H9 (cell line): ENCODE data around the gene GATA6. TPM values are rescaled to one million over a fixed set of nuclear protein-coding genes. Genes with fewer than 3 reads are reported as not detected.

Experiments
- DNase-seq: peaks from one replicate; pipeline ENCODE4 v3.0.0-alpha.2; 2017
- H2AFZ ChIP-seq: one replicate; pipeline ENCODE4 v1.6.1; 2013; ENCODE audit warnings: mild to moderate bottlenecking, low read length, control low read depth, moderate library complexity
- H2AK5ac ChIP-seq: 2 replicates; pipeline ENCODE4 v1.6.1; 2013; ENCODE audit warnings: low read length, control low read depth, mixed read lengths; ENCODE audit not compliant: insufficient read length
- H2BK120ac ChIP-seq: one replicate; pipeline ENCODE4 v1.6.1; 2013; ENCODE audit warnings: low read depth, mild to moderate bottlenecking, low read length, control low read depth, inconsistent platforms; ENCODE audit not compliant: poor library complexity, severe bottlenecking
- H2BK12ac ChIP-seq: 2 replicates; pipeline ENCODE4 v1.6.1; 2013; ENCODE audit warnings: low read length, control low read depth, mixed read lengths, low read depth; ENCODE audit not compliant: insufficient read length
- H2BK15ac ChIP-seq: 2 replicates; pipeline ENCODE4 v1.6.1; 2013; ENCODE audit warnings: low read depth, low read length, control low read depth
- H2BK20ac ChIP-seq: one replicate; pipeline ENCODE4 v1.6.1; 2013; ENCODE audit warnings: low read depth, mild to moderate bottlenecking, low read length, control low read depth, inconsistent platforms; ENCODE audit not compliant: poor library complexity, severe bottlenecking
- H2BK5ac ChIP-seq: 2 replicates; pipeline ENCODE4 v1.6.1; 2013; ENCODE audit warnings: low read length, control low read depth, mixed read lengths; ENCODE audit not compliant: insufficient read length
- H3K14ac ChIP-seq: 2 replicates; pipeline ENCODE4 v1.6.1; 2013; ENCODE audit warnings: low read length, control low read depth; ENCODE audit not compliant: insufficient read depth
- H3K18ac ChIP-seq: 2 replicates; pipeline ENCODE4 v1.6.1; 2013; ENCODE audit warnings: low read depth, mild to moderate bottlenecking, mixed read lengths, low read length, control low read depth; ENCODE audit not compliant: insufficient read length
- H3K23ac ChIP-seq: 2 replicates; pipeline ENCODE4 v1.6.1; 2013; ENCODE audit warnings: low read length, control low read depth, mixed read lengths, low read depth; ENCODE audit not compliant: insufficient read length
- H3K23me2 ChIP-seq: 2 replicates; pipeline ENCODE4 v1.6.1; 2013; ENCODE audit warnings: low read depth, mild to moderate bottlenecking, mixed read lengths, low read length, control low read depth; ENCODE audit not compliant: insufficient read length, poor library complexity, severe bottlenecking
- H3K27ac ChIP-seq: 2 replicates; pipeline ENCODE4 v1.5.1; 2013; ENCODE audit warnings: low read length, control low read depth, mixed read lengths, low read depth; ENCODE audit not compliant: insufficient read length
- H3K27me3 ChIP-seq: 2 replicates; pipeline ENCODE4 v1.6.1; 2013; ENCODE audit warnings: low read length, control low read depth, inconsistent platforms; ENCODE audit not compliant: insufficient read depth
- H3K4ac ChIP-seq: 2 replicates; pipeline ENCODE4 v1.6.1; 2013; ENCODE audit warnings: low read depth, mild to moderate bottlenecking, control low read depth, inconsistent platforms, low read length, moderate library complexity
- H3K4me1 ChIP-seq: 2 replicates; pipeline ENCODE4 v1.6.1; 2013; ENCODE audit warnings: low read length, control low read depth, inconsistent platforms; ENCODE audit not compliant: insufficient read depth
- H3K4me2 ChIP-seq: 2 replicates; pipeline ENCODE4 v1.6.1; 2013; ENCODE audit warnings: low read length, control low read depth, mixed read lengths; ENCODE audit not compliant: insufficient read length, insufficient read depth
- H3K56ac ChIP-seq: 2 replicates; pipeline ENCODE4 v1.6.1; 2013; ENCODE audit warnings: low read depth, mild to moderate bottlenecking, mixed read lengths, low read length, control low read depth; ENCODE audit not compliant: insufficient read length
- H3K79me1 ChIP-seq: 2 replicates; pipeline ENCODE4 v1.6.1; 2013; ENCODE audit warnings: low read depth, mild to moderate bottlenecking, moderate library complexity, low read length, control low read depth, inconsistent platforms; ENCODE audit not compliant: insufficient read depth, poor library complexity, severe bottlenecking
- H3K79me2 ChIP-seq: 2 replicates; pipeline ENCODE4 v1.6.1; 2013; ENCODE audit warnings: low read length, control low read depth, inconsistent platforms; ENCODE audit not compliant: insufficient read depth
- H3K9ac ChIP-seq: 2 replicates; pipeline ENCODE4 v1.6.1; 2013; ENCODE audit warnings: low read length, control low read depth, mixed read lengths; ENCODE audit not compliant: insufficient read length; ENCODE audit errors: extremely low read depth
- H3K9me3 ChIP-seq: one replicate; pipeline ENCODE4 v1.6.1; 2013; ENCODE audit warnings: low read depth, low read length, inconsistent platforms; ENCODE audit not compliant: control insufficient read depth
- H3T11ph ChIP-seq: one replicate; pipeline ENCODE4 v1.6.1; 2013; ENCODE audit warnings: mild to moderate bottlenecking, low read length, control low read depth, inconsistent platforms
- H4K20me1 ChIP-seq: one replicate; pipeline ENCODE4 v1.6.1; 2013; ENCODE audit not compliant: control insufficient read depth, insufficient read length, insufficient read depth
- H4K5ac ChIP-seq: 2 replicates; pipeline ENCODE4 v1.6.1; 2013; ENCODE audit warnings: low read depth, mild to moderate bottlenecking, mixed read lengths, low read length, control low read depth; ENCODE audit not compliant: insufficient read length
- H4K8ac ChIP-seq: replicated peaks from 2 replicates; pipeline ENCODE4 v1.6.1; 2013; ENCODE audit warnings: low read length, control low read depth, mixed read lengths, low read depth; ENCODE audit not compliant: insufficient read length
- H4K91ac ChIP-seq: 2 replicates; pipeline ENCODE4 v1.6.1; 2013; ENCODE audit warnings: low read depth, mild to moderate bottlenecking, moderate library complexity, mixed read lengths, low read length, control low read depth; ENCODE audit not compliant: insufficient read length
- H3K27ac Mint-ChIP-seq, 3 experiments: 2 replicates in 2 of 3; 3 replicates in 1 of 3; pipeline ENCODE4 v1.8.0; 2020 to 2021; ENCODE audit warnings: mixed read lengths in 3 of 3, mild to moderate bottlenecking in 1 of 3, moderate library complexity in 1 of 3
- H3K27me3 Mint-ChIP-seq: 2 replicates; pipeline ENCODE4 v1.8.0; 2021; ENCODE audit warnings: low read depth, mild to moderate bottlenecking, moderate library complexity, mixed read lengths
- H3K36me3 Mint-ChIP-seq, 3 experiments: 2 replicates in 2 of 3; 3 replicates in 1 of 3; pipeline ENCODE4 v1.8.0; 2020 to 2021; ENCODE audit warnings: low read depth in 3 of 3, mixed read lengths in 3 of 3; ENCODE audit not compliant: insufficient read depth in 1 of 3
- H3K4me1 Mint-ChIP-seq, 2 experiments: 2 replicates each; pipeline ENCODE4 v1.8.0; 2020; ENCODE audit warnings: mixed read lengths in 2 of 2
- H3K4me3 Mint-ChIP-seq, 2 experiments: 2 replicates in 1 of 2; 3 replicates in 1 of 2; pipeline ENCODE4 v1.8.0; 2020 to 2021; ENCODE audit warnings: mild to moderate bottlenecking in 2 of 2, mixed read lengths in 2 of 2, moderate library complexity in 1 of 2
- H3K9me3 Mint-ChIP-seq, 2 experiments: 2 replicates in 1 of 2; 3 replicates in 1 of 2; pipeline ENCODE4 v1.8.0; 2020; ENCODE audit warnings: mild to moderate bottlenecking in 2 of 2, mixed read lengths in 2 of 2, moderate library complexity in 1 of 2
- WGBS: extraction: QIAGEN DNeasy Blood & Tissue Kit; methylation state at CpG from one replicate; pipeline ENCODE4 v1.1.7; 2013; ENCODE audit warnings: missing lambda C conversion rate, low lambda C conversion rate, mixed read lengths; ENCODE audit not compliant: insufficient read length; ENCODE audit errors: extremely low coverage; 5-methylcytosine and 5-hydroxymethylcytosine counted together
- total RNA-seq: library from RNA; stranded (reverse); gene quantifications from 2 replicates; pipeline ENCODE4 v1.2.1, GENCODE V29; 2021
- TF ChIP-seq, protein P1 (sequence below): fragments of 200-600 bp; sonication (generic); conservative IDR thresholded peaks from 3 replicates; pipeline ENCODE4 v1.8.0; 2021; ENCODE audit warnings: antibody characterized with exemption, mild to moderate bottlenecking

Gene GATA6
- total RNA-seq, 1 experiment from 2014 or later = not detected

DNA sequence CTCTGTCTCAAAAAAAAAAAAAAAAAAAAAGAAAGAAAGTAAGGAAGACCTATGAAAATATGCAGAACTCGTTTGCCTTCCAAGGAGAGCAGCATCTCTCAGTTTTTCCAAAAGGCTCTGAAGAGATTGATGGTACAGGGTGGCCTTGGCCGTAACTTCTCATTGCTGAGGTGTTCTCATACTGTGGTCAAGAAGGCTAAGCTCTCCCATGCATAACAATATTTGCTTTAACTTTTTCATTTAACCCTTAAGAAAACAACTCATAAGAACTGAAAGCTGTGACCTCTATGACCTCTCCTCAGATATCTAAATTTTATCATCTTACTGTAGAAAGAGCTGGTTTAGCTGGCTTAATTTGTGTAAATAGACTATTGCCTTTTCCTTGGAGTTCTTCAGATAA, 37.1 kb upstream of the GATA6 start:
- Histone ChIP-seq H3K14ac (no peak overlapping the region), H3K23ac (no peak overlapping the region), H4K20me1 (no peaks in the 10 kb centered on the region), H2BK15ac (no peak overlapping the region), H3K4ac (no peak overlapping the region), H4K8ac (no peak overlapping the region), H3K79me1 (no peaks in the 10 kb centered on the region), H3K4me1 (no peaks in the 10 kb centered on the region), H3T11ph (no peak overlapping the region), H3K79me2 (no peaks in the 10 kb centered on the region), H3K4me2 (no peak overlapping the region), H3K9me3 (no peaks in the 10 kb centered on the region), H3K18ac (no peak overlapping the region), H2AK5ac (no peak overlapping the region), H3K56ac (no peak overlapping the region), H2BK12ac (no peak overlapping the region), H3K27me3 (no peaks in the 10 kb centered on the region), H3K27ac (no peak overlapping the region), H4K5ac (no peak overlapping the region), H2BK20ac (no peak overlapping the region), H4K91ac (no peak overlapping the region), H2BK120ac (no peak overlapping the region), H3K9ac (no peak overlapping the region), H3K23me2 (no peaks in the 10 kb centered on the region), H2BK5ac (no peak overlapping the region), H2AFZ (no peak overlapping the region)
- Mint-ChIP-seq H3K4me3 (no peak overlapping the region), H3K4me1 (peaks cover 0 to 2% of the 10 kb centered on the region in 2 experiments; a peak in 1 of 4 replicates), H3K9me3 (no peaks in the 10 kb centered on the region), H3K27me3 (no peaks in the 10 kb centered on the region; the same call in 1 of the 2 replicates), H3K27ac (no peak overlapping the region), H3K36me3 (no peaks in the 10 kb centered on the region; a peak in 1 of 7 replicates)
- TF ChIP-seq, protein P1, sequence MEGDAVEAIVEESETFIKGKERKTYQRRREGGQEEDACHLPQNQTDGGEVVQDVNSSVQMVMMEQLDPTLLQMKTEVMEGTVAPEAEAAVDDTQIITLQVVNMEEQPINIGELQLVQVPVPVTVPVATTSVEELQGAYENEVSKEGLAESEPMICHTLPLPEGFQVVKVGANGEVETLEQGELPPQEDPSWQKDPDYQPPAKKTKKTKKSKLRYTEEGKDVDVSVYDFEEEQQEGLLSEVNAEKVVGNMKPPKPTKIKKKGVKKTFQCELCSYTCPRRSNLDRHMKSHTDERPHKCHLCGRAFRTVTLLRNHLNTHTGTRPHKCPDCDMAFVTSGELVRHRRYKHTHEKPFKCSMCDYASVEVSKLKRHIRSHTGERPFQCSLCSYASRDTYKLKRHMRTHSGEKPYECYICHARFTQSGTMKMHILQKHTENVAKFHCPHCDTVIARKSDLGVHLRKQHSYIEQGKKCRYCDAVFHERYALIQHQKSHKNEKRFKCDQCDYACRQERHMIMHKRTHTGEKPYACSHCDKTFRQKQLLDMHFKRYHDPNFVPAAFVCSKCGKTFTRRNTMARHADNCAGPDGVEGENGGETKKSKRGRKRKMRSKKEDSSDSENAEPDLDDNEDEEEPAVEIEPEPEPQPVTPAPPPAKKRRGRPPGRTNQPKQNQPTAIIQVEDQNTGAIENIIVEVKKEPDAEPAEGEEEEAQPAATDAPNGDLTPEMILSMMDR = no peak
- WGBS = no CpG with 5 or more reads among the region's 2 CpGs
- no peak for DNase-seq
